CD4-positive, alpha-beta T cell (primary cell): ENCODE data around the gene CCDC157. TPM values are rescaled to one million over a fixed set of nuclear protein-coding genes. Genes with fewer than 3 reads are reported as not detected.

Source experiments
- ATAC-seq: fragments of 200-7000 bp; cut with Tn5 transposase; one replicate; pipeline ENCODE4 v1.10.0; 2022; ENCODE audit warnings: mild to moderate bottlenecking; ENCODE audit not compliant: poor library complexity
- CTCF ChIA-PET: fragments of 350-600 bp; sonication (Branson Sonifier 250); formaldehyde crosslinking; loops from one replicate; lab custom pipeline; 2021; ENCODE audit warnings: antibody characterized with exemption, inconsistent platforms; lab: Charles Lee
- POLR2A ChIA-PET: fragments of 350-600 bp; sonication (Branson Sonifier 250); formaldehyde crosslinking; loops from one replicate; lab custom pipeline; 2021; ENCODE audit warnings: antibody characterized with exemption, inconsistent platforms; lab: Charles Lee
- DNase-seq, 14 experiments: peaks; one replicate each; pipeline ENCODE4 v3.0.0-alpha.2; 2013 to 2020; ENCODE audit warnings: mixed read lengths in 2 of 14
- H3K27ac ChIP-seq, 2 donors: one replicate each; pipeline versions ENCODE4 v1.5.1 to v1.7.0; 2013; ENCODE audit warnings: low read length in 2 of 2, low read depth in 1 of 2, mild to moderate bottlenecking in 1 of 2
- H3K27me3 ChIP-seq, 2 experiments: 1 replicate in 1 of 2; 2 replicates in 1 of 2; pipeline versions ENCODE4 v1.6.1 to v1.7.0; 2013; ENCODE audit warnings: low read length in 2 of 2, control low read depth in 1 of 2, mild to moderate bottlenecking in 1 of 2, moderate library complexity in 1 of 2; ENCODE audit not compliant: insufficient read depth in 2 of 2, control insufficient read depth in 1 of 2
- H3K36me3 ChIP-seq: one replicate; pipeline ENCODE4 v1.6.1; 2013; ENCODE audit warnings: low read length, control low read depth; ENCODE audit not compliant: insufficient read depth
- H3K4me1 ChIP-seq: one replicate; pipeline ENCODE4 v1.6.1; 2013; ENCODE audit warnings: low read length, control low read depth; ENCODE audit not compliant: insufficient read depth
- H3K4me3 ChIP-seq: one replicate; pipeline ENCODE4 v1.5.1; 2013; ENCODE audit warnings: mild to moderate bottlenecking, low read length, moderate library complexity
- H3K9me3 ChIP-seq, 2 experiments: 1 replicate in 1 of 2; 2 replicates in 1 of 2; pipeline versions ENCODE4 v1.6.1 to v1.7.0; 2013; ENCODE audit warnings: low read length in 2 of 2, mild to moderate bottlenecking in 2 of 2, control low read depth in 1 of 2, moderate library complexity in 1 of 2; ENCODE audit not compliant: control insufficient read depth in 1 of 2, insufficient read depth in 1 of 2
- H3K27ac Mint-ChIP-seq: one replicate; pipeline ENCODE4 v1.8.0; 2020; ENCODE audit warnings: mixed read lengths
- H3K27me3 Mint-ChIP-seq: one replicate; pipeline ENCODE4 v1.8.0; 2021; ENCODE audit warnings: mixed read lengths
- H3K36me3 Mint-ChIP-seq: one replicate; pipeline ENCODE4 v1.8.0; 2021; ENCODE audit warnings: low read depth, mixed read lengths
- H3K4me1 Mint-ChIP-seq: one replicate; pipeline ENCODE4 v1.8.0; 2021; ENCODE audit warnings: low read depth, mixed read lengths
- H3K4me3 Mint-ChIP-seq: one replicate; pipeline ENCODE4 v1.8.0; 2020; ENCODE audit warnings: mild to moderate bottlenecking, mixed read lengths
- H3K9me3 Mint-ChIP-seq: one replicate; pipeline ENCODE4 v1.8.0; 2020; ENCODE audit warnings: mixed read lengths
- intact Hi-C, 2 experiments: fragments of 100-400 bp; cut with DNase I in 1 of 2; cut with micrococcal nuclease in 1 of 2; formaldehyde crosslinking; loops; one replicate each; pipeline versions ENCODE4 v1.15.1 to v1.9.0; 2023 to 2025; cut with DNase I, micrococcal nuclease
- total RNA-seq, 174 experiments: library from RNA in 2 of 174; stranded (reverse) in 2 of 174; gene quantifications; one replicate each; pipeline ENCODE4 v1.2.3 and lab custom pipeline; 2021 to 2026
- TF ChIP-seq, protein P1 (sequence below): fragments of 200-600 bp; IDR thresholded peaks from one replicate; pipeline ENCODE4 v1.8.0; 2022; ENCODE audit warnings: antibody characterized with exemption, mild to moderate bottlenecking

CCDC157 gene
- total RNA-seq, 2 experiments from 2014 or later, result 8.3 to 10.1 TPM

DNA sequence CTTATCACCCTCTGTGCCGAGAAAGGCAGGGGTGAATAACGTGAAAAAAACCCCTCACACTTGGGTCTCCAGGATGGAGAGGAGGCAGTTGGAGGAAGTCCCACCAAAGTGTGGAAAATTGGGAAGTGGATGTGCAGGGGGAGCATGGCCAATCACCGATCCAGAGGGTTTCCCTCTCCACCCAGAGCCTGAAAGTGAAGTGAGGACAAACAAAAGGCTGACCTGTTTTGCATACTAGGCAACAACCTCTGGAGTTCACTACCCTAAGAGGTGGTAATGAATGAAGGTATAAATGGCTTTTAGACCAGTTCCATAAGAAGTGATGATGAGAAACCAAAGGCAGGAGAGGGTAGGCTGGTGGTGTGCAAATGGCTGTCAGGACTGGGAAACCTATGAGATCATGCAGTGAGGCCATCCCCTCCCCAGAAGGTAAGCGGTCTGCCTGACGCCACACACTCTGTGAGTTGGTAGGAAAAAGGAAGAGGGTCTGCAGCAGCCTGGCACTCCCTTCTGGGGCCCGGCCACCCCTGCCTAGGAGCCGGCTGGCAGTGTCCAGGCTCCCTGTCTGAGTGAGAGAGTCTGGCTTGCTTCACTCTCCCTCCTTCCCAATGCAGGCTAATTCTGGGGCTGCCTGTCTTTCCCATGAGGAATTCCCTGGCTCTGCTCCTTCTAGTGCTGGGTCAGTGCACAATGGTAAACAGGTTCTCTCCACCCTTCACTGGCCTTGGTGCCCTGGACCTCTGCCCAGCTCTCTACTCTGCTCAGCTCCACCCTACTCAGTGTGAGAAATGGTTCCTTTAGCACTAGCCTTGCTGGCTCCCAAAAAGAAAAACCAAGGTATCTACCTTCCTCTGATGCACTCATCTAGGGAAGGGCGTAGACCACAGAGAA, 45.7 kb upstream of the CCDC157 start:
- H3K4me3 Mint-ChIP-seq, result peak overlapping the region; percentile 18
- TF ChIP-seq, protein P1, sequence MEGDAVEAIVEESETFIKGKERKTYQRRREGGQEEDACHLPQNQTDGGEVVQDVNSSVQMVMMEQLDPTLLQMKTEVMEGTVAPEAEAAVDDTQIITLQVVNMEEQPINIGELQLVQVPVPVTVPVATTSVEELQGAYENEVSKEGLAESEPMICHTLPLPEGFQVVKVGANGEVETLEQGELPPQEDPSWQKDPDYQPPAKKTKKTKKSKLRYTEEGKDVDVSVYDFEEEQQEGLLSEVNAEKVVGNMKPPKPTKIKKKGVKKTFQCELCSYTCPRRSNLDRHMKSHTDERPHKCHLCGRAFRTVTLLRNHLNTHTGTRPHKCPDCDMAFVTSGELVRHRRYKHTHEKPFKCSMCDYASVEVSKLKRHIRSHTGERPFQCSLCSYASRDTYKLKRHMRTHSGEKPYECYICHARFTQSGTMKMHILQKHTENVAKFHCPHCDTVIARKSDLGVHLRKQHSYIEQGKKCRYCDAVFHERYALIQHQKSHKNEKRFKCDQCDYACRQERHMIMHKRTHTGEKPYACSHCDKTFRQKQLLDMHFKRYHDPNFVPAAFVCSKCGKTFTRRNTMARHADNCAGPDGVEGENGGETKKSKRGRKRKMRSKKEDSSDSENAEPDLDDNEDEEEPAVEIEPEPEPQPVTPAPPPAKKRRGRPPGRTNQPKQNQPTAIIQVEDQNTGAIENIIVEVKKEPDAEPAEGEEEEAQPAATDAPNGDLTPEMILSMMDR, result no peak
- Histone ChIP-seq H3K4me3 (no peak overlapping the region), H3K4me1 (peaks cover 95% of the 10 kb centered on the region), H3K27ac (peak overlapping the region; percentile 62 to 86), H3K36me3 (peaks cover 11% of the 10 kb centered on the region), H3K9me3 (no peaks in the 10 kb centered on the region), H3K27me3 (no peaks in the 10 kb centered on the region)
- peak overlapping the region; percentile 83 for H3K27ac Mint-ChIP-seq
- ATAC-seq (no peak), DNase-seq (no peak)
- no peaks in the 10 kb centered on the region for H3K27me3 Mint-ChIP-seq
- POLR2A ChIA-PET, result interaction anchor here (1.5 to 11.8 kb wide), 6 partner anchors 13 to 113 kb away, joined by 7 to 290 read pairs (median 53); partner anchors contain the start of genes CASTOR1, CCDC157, SF3A1 and TBC1D10A
- H3K4me1 Mint-ChIP-seq, result peaks cover 94% of the 10 kb centered on the region
- CTCF ChIA-PET, result interaction anchor here (0.9 kb wide), 1 partner anchor 23 kb away, joined by 8 read pairs; no protein-coding TSS in a partner anchor
- H3K36me3 Mint-ChIP-seq, result peaks cover 26% of the 10 kb centered on the region
- H3K9me3 Mint-ChIP-seq, result no peaks in the 10 kb centered on the region
- intact Hi-C loops, result loop anchor here in 1 of 2 experiments (2.0 kb wide), 1 partner anchor 14 kb away; no protein-coding TSS in a partner anchor

DNA sequence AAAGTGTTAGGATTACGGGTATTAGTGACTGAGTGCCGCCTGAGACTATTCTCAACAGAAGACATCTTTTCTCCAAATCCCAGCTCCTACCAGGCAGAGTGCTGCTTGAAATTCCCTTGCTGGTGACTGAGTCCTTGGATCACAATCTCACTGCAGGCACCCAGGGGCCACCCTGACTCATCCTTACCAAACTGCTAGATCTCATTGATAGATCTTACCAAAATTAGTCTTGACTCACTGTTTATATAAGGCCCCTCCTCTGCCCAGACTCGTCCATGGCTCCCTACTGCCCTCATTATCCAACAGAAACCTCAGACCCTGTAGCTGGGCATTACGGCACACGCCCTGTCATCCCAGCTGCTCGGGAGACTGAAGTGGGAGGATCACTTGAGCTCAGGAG, 44.8 kb upstream of the CCDC157 start:
- intact Hi-C loops, result loop anchor here in 1 of 2 experiments (2.0 kb wide), 1 partner anchor 15 kb away; no protein-coding TSS in a partner anchor
- no peaks in the 10 kb centered on the region for H3K9me3 Mint-ChIP-seq
- Histone ChIP-seq H3K36me3 (peaks cover 11% of the 10 kb centered on the region), H3K4me3 (no peak overlapping the region), H3K9me3 (no peaks in the 10 kb centered on the region), H3K27ac (peak overlapping the region; percentile 62 to 86), H3K4me1 (peaks cover 99% of the 10 kb centered on the region), H3K27me3 (no peaks in the 10 kb centered on the region)
- ChIA-PET POLR2A (interaction anchor here (1.2 to 6.4 kb wide), 4 partner anchors 13 to 44 kb away, joined by 3 to 66 read pairs (median 32); partner anchors contain the start of genes CASTOR1, CCDC157, SF3A1 and TBC1D10A), CTCF (no interaction called here)
- H3K4me1 Mint-ChIP-seq, result peaks cover 93% of the 10 kb centered on the region
- peaks cover 29% of the 10 kb centered on the region for H3K36me3 Mint-ChIP-seq
- ATAC-seq, result no peak
- DNase-seq, result peak in 1 of 14 experiments; percentile 45
- H3K4me3 Mint-ChIP-seq, result peak overlapping the region; percentile 32
- TF ChIP-seq, protein P1, result no peak
- no peaks in the 10 kb centered on the region for H3K27me3 Mint-ChIP-seq
- peak overlapping the region; percentile 83 for H3K27ac Mint-ChIP-seq

DNA sequence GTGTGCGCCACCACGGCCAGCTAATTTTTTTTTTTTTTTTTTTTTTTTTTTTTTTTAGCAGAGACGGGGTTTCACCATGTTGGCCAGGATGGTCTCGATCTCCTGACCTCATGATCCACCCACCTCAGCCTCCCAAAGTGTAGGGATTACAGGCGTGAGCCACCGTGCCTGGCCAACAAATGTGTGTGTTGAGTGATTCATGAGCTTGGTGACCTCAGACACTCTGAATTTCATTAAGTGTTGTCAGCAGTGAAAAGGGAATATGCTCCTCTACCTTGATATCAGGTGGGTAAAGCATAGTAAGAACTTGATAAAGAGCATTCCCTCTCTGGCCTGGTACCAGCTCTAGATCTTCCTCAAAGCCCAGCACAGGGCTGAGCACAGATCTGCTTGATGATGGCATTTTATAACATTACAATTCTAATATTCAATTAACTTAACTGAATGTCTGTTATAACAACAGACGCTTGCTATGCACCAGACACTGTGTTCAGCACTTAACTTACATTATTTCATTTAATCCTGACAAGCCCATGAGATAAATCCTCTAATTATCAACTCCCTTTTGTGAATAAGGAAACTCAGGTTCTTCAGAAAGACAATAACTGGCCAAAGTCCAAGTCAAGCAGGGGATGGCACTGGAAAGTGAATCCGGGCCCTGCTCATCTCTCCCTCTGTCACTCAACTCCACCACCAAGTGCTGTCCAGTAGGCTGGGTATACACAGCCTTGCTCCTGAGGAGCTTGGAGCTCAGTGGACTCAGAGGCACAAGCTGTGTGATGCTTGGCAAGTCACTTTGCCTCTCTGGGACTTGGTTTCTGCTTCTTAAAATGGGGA, 43.1 kb upstream of the CCDC157 start:
- TF ChIP-seq, protein P1, result no peak
- Mint-ChIP-seq H3K27me3 (no peaks in the 10 kb centered on the region), H3K27ac (peak overlapping the region; percentile 84), H3K4me1 (peaks cover 93% of the 10 kb centered on the region), H3K36me3 (peaks cover 40% of the 10 kb centered on the region), H3K4me3 (peak overlapping the region; percentile 14), H3K9me3 (no peaks in the 10 kb centered on the region)
- intact Hi-C loops, result loop anchor here in 1 of 2 experiments (2.0 kb wide), 1 partner anchor 17 kb away; no protein-coding TSS in a partner anchor
- ATAC-seq (no peak), DNase-seq (no peak)
- no peaks in the 10 kb centered on the region for H3K27me3 ChIP-seq
- H3K36me3 ChIP-seq, result peaks cover 23% of the 10 kb centered on the region
- CTCF ChIA-PET, result interaction anchor here (1.2 to 4.3 kb wide), 2 partner anchors 9 to 24 kb away, joined by 6 to 28 read pairs; partner anchors contain the start of gene CASTOR1
- H3K9me3 ChIP-seq, result no peaks in the 10 kb centered on the region
- no peak overlapping the region for H3K4me3 ChIP-seq
- peak overlapping the region; percentile 39 to 69 for H3K27ac ChIP-seq
- H3K4me1 ChIP-seq, result peaks cover 99% of the 10 kb centered on the region
- POLR2A ChIA-PET, result interaction anchor here (0.5 to 6.4 kb wide), 7 partner anchors 8 to 125 kb away, joined by 3 to 66 read pairs (median 11); partner anchors contain the start of genes CASTOR1, CCDC157, SF3A1 and TBC1D10A
